HEK293T (cell line): ENCODE data around the gene VWA5B2.

Experiments
- BHLHE40 ChIP-seq: fragments of 450-650 bp; IDR thresholded peaks from 2 replicates; pipeline ENCODE4 v1.6.1; 2016; ENCODE audit warnings: mild to moderate bottlenecking, moderate library complexity, borderline replicate concordance
- CTBP1 ChIP-seq: fragments of 450-650 bp; IDR thresholded peaks from 2 replicates; pipeline ENCODE4 v1.6.1; 2016; ENCODE audit warnings: borderline replicate concordance
- ELF4 ChIP-seq: fragments of 450-650 bp; IDR thresholded peaks from 2 replicates; pipeline ENCODE4 v1.6.1; 2017; ENCODE audit warnings: antibody characterized with exemption
- FOXA1 ChIP-seq: fragments of 450-650 bp; IDR thresholded peaks from 2 replicates; pipeline ENCODE4 v1.6.1; 2016; ENCODE audit warnings: mild to moderate bottlenecking
- FOXK2 ChIP-seq: fragments of 450-650 bp; IDR thresholded peaks from 2 replicates; pipeline ENCODE4 v1.6.1; 2016; ENCODE audit warnings: mild to moderate bottlenecking
- FOXM1 ChIP-seq: fragments of 450-650 bp; IDR thresholded peaks from 2 replicates; pipeline ENCODE4 v1.6.1; 2017; ENCODE audit warnings: mild to moderate bottlenecking, borderline replicate concordance
- NFRKB ChIP-seq: fragments of 450-650 bp; IDR thresholded peaks from 2 replicates; pipeline ENCODE4 v1.6.1; 2016; ENCODE audit warnings: mild to moderate bottlenecking, moderate library complexity
- SP1 ChIP-seq: fragments of 450-650 bp; IDR thresholded peaks from 2 replicates; pipeline ENCODE4 v1.6.1; 2017
- SUZ12 ChIP-seq: fragments of 450-650 bp; IDR thresholded peaks from 2 replicates; pipeline ENCODE4 v1.6.1; 2016; ENCODE audit warnings: mild to moderate bottlenecking
- TARDBP ChIP-seq: fragments of 450-650 bp; IDR thresholded peaks from 2 replicates; pipeline ENCODE4 v1.6.1; 2016
- ZNF384 ChIP-seq: fragments of 450-650 bp; IDR thresholded peaks from 2 replicates; pipeline ENCODE4 v1.6.1; 2016
- TF ChIP-seq, protein P1 (sequence below): fragments of 450-650 bp; IDR thresholded peaks from 2 replicates; pipeline ENCODE4 v1.6.1; 2016

GRCh38 chr3:184184546-184185230, 44.7 kb upstream of the VWA5B2 start:
- TF ChIP-seq SP1 (no peak), CTBP1 (no peak), BHLHE40 (no peak), FOXK2 (no peak), TARDBP (no peak), FOXA1 (no peak), NFRKB (no peak), FOXM1 (no peak), ELF4 (no peak), SUZ12 (no peak), ZNF384 (no peak)
- TF ChIP-seq, protein P1, sequence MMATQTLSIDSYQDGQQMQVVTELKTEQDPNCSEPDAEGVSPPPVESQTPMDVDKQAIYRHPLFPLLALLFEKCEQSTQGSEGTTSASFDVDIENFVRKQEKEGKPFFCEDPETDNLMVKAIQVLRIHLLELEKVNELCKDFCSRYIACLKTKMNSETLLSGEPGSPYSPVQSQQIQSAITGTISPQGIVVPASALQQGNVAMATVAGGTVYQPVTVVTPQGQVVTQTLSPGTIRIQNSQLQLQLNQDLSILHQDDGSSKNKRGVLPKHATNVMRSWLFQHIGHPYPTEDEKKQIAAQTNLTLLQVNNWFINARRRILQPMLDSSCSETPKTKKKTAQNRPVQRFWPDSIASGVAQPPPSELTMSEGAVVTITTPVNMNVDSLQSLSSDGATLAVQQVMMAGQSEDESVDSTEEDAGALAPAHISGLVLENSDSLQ: no peak
